Measurements from ENCODE around the gene SLC22A3.
"Not testable (repeated sequence)": the region's sequence is repeated elsewhere in the genome, so short reads cannot be mapped to it uniquely, and the experiment has no call there.

Gene SLC22A3

DNA sequence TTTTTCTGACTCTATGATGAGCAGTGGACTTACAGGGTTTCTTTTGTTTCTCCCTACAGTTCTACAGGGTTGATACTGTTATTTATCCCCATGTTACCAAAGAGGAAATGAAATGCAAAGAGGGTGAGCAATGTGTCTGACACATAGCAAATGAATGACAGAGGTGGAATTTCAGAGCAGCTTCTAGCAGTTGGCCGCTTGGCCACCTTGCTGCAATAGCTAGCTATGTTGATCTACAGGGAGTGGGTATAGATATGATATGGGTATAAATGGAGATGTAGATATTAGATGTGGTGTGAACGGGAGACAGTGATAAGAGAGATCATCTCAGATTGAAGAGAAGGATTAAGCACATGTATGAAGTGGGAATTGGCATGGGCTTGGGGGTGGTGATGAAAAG, 10.9 kb upstream of the SLC22A3 start:
- DNase-seq = no peak

GRCh38 chr6:160337991-160338390, 10.2 kb upstream of the SLC22A3 start:
- DNase-seq = no peak

DNA sequence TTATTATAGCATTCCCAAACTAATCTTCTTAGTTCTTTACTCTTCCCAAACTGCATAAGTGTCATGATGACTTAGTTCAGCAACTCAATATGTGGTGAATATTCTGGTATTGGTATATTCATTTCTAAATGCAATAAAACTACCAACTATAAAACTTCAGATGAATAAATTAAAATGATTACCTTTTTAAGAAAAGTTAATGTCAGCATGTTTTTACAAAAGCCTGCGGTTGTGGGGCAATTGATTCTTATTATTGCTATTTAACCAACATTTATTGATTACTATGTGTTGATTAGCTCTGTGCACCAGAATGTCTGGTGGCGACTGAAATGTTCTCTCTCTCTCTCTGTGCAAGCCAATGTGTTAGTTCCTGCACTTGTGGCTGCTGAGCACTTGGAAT, 5.0 kb upstream of the SLC22A3 start:
- DNase-seq = no peak

DNA sequence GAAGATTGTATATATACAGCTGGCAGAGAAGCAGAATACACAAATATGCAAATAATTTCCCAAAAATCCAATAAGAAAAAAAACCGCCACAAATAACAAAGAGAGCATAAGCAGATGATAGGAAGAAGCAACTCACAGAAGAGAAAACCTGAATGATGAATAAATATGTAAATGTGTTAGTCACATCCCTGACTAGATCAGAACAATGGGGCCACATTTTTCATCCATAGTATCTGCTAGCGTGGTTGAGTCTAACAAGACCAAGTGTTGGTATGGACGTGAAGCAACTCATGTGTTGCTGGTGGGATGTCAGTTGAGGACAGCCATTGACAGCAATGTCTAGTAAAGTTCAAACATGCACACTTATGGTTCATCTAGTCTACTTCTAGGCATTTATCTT, 3.9 kb upstream of the SLC22A3 start:
- no peak for DNase-seq

GRCh38 chr6:160347259-160348222, 637 bp upstream of the SLC22A3 start:
- no peak for DNase-seq

DNA sequence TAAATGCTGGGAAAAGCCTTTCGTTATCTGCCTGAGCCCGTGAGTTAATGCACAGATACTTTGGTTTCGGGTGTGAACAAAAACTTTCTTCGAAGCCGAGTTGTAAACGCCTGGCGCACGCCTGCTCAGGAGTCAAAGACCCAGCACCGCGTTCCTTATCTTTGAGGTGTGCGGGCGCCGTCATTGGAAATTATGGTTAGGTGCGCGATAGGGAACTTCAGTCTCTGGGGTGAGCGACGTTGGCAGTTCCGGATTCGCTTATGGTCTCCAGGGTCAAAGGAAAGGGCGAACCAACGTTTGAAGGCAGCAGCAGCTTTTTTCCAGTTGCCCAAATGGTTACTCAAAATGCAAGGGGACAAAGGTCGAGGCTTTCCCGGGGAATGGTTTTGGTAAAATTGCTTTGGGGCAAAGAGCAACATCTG, 853 bp downstream of the SLC22A3 start:
- no peak for DNase-seq

GRCh38 chr6:160349814-160350350, 1.7 kb downstream of the SLC22A3 start:
- DNase-seq = no peak

GRCh38 chr6:160353950-160354496, 5.8 kb downstream of the SLC22A3 start:
- no peak for DNase-seq

- no peak for DNase-seq
Observed at GRCh38 chr6:160355001-160355400, 6.8 kb downstream of the SLC22A3 start.

DNA sequence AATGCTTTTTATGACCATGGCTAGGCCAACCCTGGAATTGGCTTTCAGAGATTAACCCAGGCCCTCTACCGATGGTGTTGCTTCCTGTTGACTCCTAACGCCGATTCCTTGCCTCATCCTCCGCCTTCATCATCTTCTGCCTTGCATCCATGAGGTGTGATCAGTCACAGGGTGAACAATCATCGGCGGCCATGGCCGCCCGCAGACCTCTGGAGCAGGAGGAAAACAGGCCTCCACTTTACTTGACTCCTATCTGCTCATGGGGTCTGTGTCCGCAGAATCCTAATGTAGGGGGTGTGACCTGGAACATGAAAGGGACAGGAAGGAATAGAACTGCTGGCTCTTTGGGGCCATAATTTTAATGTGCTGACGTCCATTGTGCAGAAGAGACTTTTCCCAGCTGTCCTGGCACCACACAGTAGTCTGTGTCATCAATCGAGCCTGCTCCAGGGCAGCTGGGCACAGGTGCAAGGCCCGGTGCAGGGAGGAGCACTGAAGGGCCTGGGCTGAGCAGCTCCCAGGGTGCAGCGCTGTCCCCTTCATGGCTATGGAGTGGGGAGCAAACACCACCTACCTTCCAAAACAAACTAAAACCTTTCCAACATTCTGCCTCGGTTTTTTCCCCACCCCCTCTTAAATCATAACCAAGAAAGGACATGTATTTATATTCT, 8.0 kb downstream of the SLC22A3 start:
- DNase-seq = no peak

GRCh38 chr6:160357088-160357487, 8.9 kb downstream of the SLC22A3 start:
- DNase-seq = no peak

GRCh38 chr6:160358225-160359119, 10.3 kb downstream of the SLC22A3 start:
- no peak for DNase-seq

GRCh38 chr6:160360955-160361354, 12.8 kb downstream of the SLC22A3 start:
- no peak for DNase-seq

GRCh38 chr6:160362556-160362955, 14.4 kb downstream of the SLC22A3 start:
- no peak for DNase-seq

DNA sequence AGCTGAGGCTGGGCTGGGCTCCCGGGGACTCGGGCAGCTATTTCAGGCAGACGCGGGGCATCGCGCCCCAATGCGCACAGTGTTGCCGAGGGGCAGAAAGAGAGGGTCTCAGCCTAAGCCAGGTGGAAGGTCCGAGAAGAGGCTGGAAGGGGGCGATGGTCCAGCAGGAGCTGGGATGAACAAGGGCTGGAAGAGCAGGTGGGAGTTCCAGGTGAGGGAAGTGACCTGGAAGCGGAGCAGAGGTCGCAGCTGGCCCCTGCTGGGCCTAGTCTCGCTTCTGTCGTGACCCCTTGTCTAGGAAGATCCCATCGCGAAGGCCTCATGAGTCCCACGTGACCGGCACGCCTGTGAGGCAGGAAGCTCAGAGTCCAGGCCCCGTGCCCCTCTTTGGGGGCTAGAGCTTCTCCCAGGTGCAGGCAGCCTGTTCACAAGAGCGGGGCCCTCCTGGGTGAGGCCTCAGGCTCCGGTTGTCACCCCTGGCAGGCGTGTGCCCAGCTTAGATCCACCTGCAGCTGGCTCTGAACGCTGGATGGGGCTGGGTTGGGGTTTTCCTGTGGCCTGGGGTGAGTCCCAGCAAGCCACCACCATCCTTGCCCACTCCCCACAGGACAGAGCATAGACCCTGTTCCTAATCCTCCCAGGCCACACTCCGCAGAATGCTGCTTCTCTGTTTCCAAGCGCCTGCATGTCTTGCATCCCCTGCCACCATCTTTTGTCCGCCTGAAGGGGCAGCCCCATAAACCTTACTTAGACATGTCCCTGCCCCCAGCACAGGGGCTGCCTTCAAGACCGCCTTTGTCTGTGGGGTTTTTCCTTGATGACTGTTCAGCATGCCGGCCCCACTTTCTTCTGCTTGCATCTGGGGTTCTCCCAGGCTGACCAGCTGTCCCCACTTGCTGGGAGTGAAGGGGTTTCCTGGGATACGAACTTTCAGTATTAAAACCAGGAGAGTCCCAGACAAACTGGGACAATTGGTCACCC, 15.1 kb downstream of the SLC22A3 start:
- DNase-seq = no peak

DNA sequence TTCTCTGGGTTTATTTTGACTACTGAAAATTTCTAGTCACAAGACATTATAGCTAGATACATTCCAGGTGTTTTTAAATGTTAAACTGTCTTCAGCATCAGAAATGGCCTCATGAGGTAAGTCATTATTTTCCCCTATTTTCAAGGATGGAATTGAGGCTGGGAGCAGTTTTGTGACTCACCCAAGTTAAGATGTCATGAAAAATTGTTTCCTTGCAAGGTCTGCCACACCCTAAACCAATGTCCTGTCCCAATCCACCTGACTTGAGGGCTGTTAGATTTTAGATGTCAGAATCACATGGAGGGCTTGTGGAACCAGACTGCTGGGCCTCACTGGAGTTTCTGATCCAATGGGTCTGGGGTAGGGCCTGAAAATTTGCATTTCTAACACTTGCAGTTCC, 16.9 kb downstream of the SLC22A3 start:
- no peak for DNase-seq

DNA sequence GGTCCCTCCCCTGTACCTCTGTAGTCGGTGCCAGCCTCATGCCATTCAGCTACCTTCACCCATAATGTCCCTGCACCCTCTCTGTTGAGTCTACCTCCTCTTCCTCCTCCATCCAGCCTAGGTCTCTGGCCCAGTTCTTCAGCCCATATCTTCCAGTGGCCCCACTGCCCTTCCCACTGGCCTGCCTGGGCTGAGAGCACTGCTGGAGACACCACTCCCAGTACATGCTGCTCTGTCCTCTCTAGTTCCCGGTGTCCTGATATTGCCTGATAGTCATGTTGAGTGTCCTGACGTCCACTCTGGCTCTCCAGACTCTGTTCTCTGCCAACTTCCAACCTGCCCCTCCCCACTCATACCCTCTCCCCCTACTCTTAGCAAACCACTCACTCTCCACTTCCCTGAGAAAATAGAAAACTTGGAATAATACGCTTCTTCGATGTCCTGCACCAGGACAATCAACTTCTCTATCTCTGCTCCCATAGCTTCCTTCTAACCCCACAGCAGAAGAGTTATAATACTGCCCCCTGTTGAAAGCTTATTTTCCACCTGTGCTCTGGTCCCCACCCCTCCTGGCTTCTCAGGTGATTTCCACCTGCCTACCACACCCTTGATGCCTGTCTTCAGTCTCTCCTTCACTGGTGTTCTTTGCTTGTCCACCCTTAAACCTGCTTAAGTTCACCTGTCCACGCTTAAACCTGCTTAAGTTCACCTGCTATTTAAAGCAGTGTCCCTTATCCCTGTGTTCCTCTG, 19.8 kb downstream of the SLC22A3 start:
- DNase-seq = no peak

DNA sequence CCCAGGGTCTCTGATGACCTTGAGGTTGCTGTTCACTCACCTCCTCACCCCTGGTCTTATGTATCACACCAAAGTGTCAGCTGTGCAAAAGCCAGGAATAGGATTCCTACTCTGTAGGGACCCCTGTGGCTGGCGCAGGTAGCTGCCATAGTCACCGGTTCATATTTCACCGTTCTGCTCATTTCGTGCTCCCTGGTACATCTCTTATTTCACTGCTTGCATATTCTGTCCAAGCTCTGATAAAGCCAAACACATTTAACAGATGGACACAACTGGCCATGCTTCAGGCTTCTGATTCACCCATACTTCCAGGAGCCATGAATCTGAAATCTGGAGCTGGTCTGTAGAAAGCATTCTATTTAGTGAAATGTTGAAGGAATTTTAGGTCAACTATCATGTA, 20.5 kb downstream of the SLC22A3 start:
- DNase-seq = no peak

DNA sequence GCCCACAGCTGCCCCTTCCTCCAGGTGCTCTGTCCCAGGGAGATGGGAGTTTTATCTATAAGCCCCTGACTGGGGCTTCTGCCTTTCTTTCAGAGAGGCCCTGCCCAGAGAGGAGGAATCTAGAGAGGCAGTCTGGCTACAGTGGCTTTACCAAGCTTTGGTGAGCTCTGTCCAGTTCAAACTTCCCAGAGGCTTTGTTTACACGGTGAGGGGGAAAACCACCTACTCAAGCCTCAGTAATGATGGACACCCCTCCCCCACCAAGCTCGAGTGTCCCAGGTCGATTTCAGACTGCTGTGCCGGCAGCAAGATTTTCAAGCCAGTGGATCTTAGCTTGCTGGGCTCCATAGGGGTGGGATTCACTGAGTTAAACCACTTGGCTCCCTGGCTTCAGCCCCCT, 25.4 kb downstream of the SLC22A3 start:
- DNase-seq = not testable (repeated sequence)

- no peak for DNase-seq
Observed at GRCh38 chr6:160374836-160375560, 26.8 kb downstream of the SLC22A3 start.

Measured in NCI-H446 (cell line).